ENCODE results near the gene TUG1. TPM values are rescaled to one million over a fixed set of nuclear protein-coding genes. Genes with fewer than 3 reads are reported as not detected.

Gene TUG1
- total RNA-seq, 4 donors from 2014 or later, result 27.9 to 63.1 (median 41.5) TPM

- Histone ChIP-seq H3K27ac (no peak overlapping the region), H3K4me3 (no peak overlapping the region), H3K9me3 (no peaks in the 10 kb centered on the region), H3K27me3 (no peaks in the 10 kb centered on the region), H3K36me3 (peaks cover 32 to 100% (median 46%) of the 10 kb centered on the region in 3 donors), H3K4me1 (peaks cover 8 to 71% (median 14%) of the 10 kb centered on the region in 3 donors)
- intact Hi-C loops (cut with DNase I), result no loop called here
- TF ChIP-seq CTCF (IDR thresholded peaks at IDR 0.05) (no peak), POLR2A (IDR thresholded peaks at IDR 0.05) (no peak)
- DNase-seq, result no peak
- WGBS, 2 donors, result 72 to 73% methylated on average over 5 to 6 of the region's 7 CpGs
Observed at GRCh38 chr22:30940685-30941362, 28.2 kb upstream of the TUG1 start.

GRCh38 chr22:30941363-30941740 is 27.7 kb upstream of the TUG1 start:
- WGBS, 2 donors, result 93 to 100% methylated on average over 6 to 7 of the region's 11 CpGs
- DNase-seq, result no peak
- Histone ChIP-seq H3K27me3 (no peaks in the 10 kb centered on the region), H3K9me3 (no peaks in the 10 kb centered on the region), H3K27ac (no peak overlapping the region), H3K4me1 (peaks cover 12 to 76% (median 20%) of the 10 kb centered on the region in 3 donors), H3K36me3 (peaks cover 32 to 100% (median 47%) of the 10 kb centered on the region in 3 donors), H3K4me3 (no peak overlapping the region)
- TF ChIP-seq CTCF (IDR thresholded peaks at IDR 0.05), result no peak
- no peak for TF ChIP-seq POLR2A (IDR thresholded peaks at IDR 0.05)
- intact Hi-C loops (cut with DNase I), result no loop called here

- intact Hi-C loops (cut with DNase I), result no loop called here
- 63 to 79% methylated on average over 2 to 3 of the region's 3 CpGs for WGBS, 2 donors
- Histone ChIP-seq H3K27ac (no peak overlapping the region), H3K9me3 (no peaks in the 10 kb centered on the region), H3K4me1 (peaks cover 28 to 79% (median 32%) of the 10 kb centered on the region in 3 donors), H3K27me3 (no peaks in the 10 kb centered on the region), H3K4me3 (no peak overlapping the region), H3K36me3 (peaks cover 19 to 85% (median 34%) of the 10 kb centered on the region in 3 donors)
- TF ChIP-seq CTCF (IDR thresholded peaks at IDR 0.05), result no peak
- TF ChIP-seq POLR2A (IDR thresholded peaks at IDR 0.05), result no peak
- DNase-seq, result no peak
Observed at GRCh38 chr22:30943368-30943767, 25.7 kb upstream of the TUG1 start.

- Histone ChIP-seq H3K36me3 (peaks cover 19 to 85% (median 35%) of the 10 kb centered on the region in 3 donors), H3K4me1 (peaks cover 24 to 79% (median 48%) of the 10 kb centered on the region in 3 donors), H3K4me3 (no peak overlapping the region), H3K27me3 (no peaks in the 10 kb centered on the region), H3K27ac (peak overlapping the region in 2 of 4 donors; percentile 84 to 90), H3K9me3 (no peaks in the 10 kb centered on the region)
- intact Hi-C loops (cut with DNase I), result loop anchor here (5.0 kb wide), 1 partner anchor 137 kb away; the partner anchor contains the start of gene SMTN
- TF ChIP-seq POLR2A (IDR thresholded peaks at IDR 0.05) (no peak), CTCF (IDR thresholded peaks at IDR 0.05) (no peak)
- DNase-seq, result no peak
- WGBS, 2 donors, result 90 to 95% methylated on average over 4 of the region's 4 CpGs
Observed at GRCh38 chr22:30944986-30945385, 24.1 kb upstream of the TUG1 start.

- Histone ChIP-seq H3K9me3 (no peaks in the 10 kb centered on the region), H3K27me3 (no peaks in the 10 kb centered on the region), H3K36me3 (peaks cover 19 to 85% (median 31%) of the 10 kb centered on the region in 3 donors), H3K4me1 (peaks cover 24 to 79% (median 53%) of the 10 kb centered on the region in 3 donors), H3K4me3 (no peak overlapping the region), H3K27ac (peak overlapping the region in 2 of 4 donors; percentile 84 to 90)
- WGBS, 2 donors, result 50 to 63% methylated on average over 2 of the region's 2 CpGs
- no peak for TF ChIP-seq CTCF (IDR thresholded peaks at IDR 0.05)
- TF ChIP-seq POLR2A (IDR thresholded peaks at IDR 0.05), result no peak
- intact Hi-C loops (cut with DNase I), result loop anchor here (5.0 kb wide), 1 partner anchor 137 kb away; the partner anchor contains the start of gene SMTN
- no peak for DNase-seq
Observed at GRCh38 chr22:30945653-30946052, 23.4 kb upstream of the TUG1 start.
